Measurements from ENCODE around the gene EXOC6B.
"Not testable (repeated sequence)": the region's sequence is repeated elsewhere in the genome, so short reads cannot be mapped to it uniquely, and the experiment has no call there.

Gene EXOC6B

GRCh38 chr2:72612614-72613160 lies 213.1 kb downstream of the EXOC6B start:
- DNase-seq (ENCODE audit: low read depth in 2 of 2), result no peak

GRCh38 chr2:72607189-72607588 lies 218.6 kb downstream of the EXOC6B start:
- no peak for DNase-seq (ENCODE audit: low read depth in 2 of 2)

GRCh38 chr2:72605836-72606442 lies 219.9 kb downstream of the EXOC6B start:
- DNase-seq (ENCODE audit: low read depth in 2 of 2), result no peak

GRCh38 chr2:72604468-72604867 lies 221.4 kb downstream of the EXOC6B start:
- DNase-seq (ENCODE audit: low read depth in 2 of 2), result no peak

- DNase-seq (ENCODE audit: low read depth in 2 of 2), result no peak
Measured at GRCh38 chr2:72603481-72603880, 222.4 kb downstream of the EXOC6B start.

- DNase-seq (ENCODE audit: low read depth in 2 of 2), result no peak
Measured at GRCh38 chr2:72602711-72603110, 223.1 kb downstream of the EXOC6B start.

- no peak for DNase-seq (ENCODE audit: low read depth in 2 of 2)
Measured at GRCh38 chr2:72602095-72602494, 223.7 kb downstream of the EXOC6B start.

- DNase-seq (ENCODE audit: low read depth in 2 of 2), result not testable (repeated sequence)
Measured at GRCh38 chr2:72583836-72584235, 242.0 kb downstream of the EXOC6B start.

- DNase-seq (ENCODE audit: low read depth in 2 of 2), result no peak
Measured at GRCh38 chr2:72583376-72583775, 242.5 kb downstream of the EXOC6B start.

GRCh38 chr2:72581560-72582181 lies 244.2 kb downstream of the EXOC6B start:
- DNase-seq (ENCODE audit: low read depth in 2 of 2), result no peak

- no peak for DNase-seq (ENCODE audit: low read depth in 2 of 2)
Measured at GRCh38 chr2:72579591-72580180, 246.1 kb downstream of the EXOC6B start.

- DNase-seq (ENCODE audit: low read depth in 2 of 2), result no peak
Measured at GRCh38 chr2:72576861-72577260, 249.0 kb downstream of the EXOC6B start.

- no peak for DNase-seq (ENCODE audit: low read depth in 2 of 2)
Measured at GRCh38 chr2:72576459-72576858, 249.4 kb downstream of the EXOC6B start.

- no peak for DNase-seq (ENCODE audit: low read depth in 2 of 2)
Measured at GRCh38 chr2:72574886-72575285, 250.9 kb downstream of the EXOC6B start.

- no peak for DNase-seq (ENCODE audit: low read depth in 2 of 2)
Measured at GRCh38 chr2:72573232-72573631, 252.6 kb downstream of the EXOC6B start.

- DNase-seq (ENCODE audit: low read depth in 2 of 2), result no peak
Measured at GRCh38 chr2:72572501-72572900, 253.3 kb downstream of the EXOC6B start.

GRCh38 chr2:72570413-72570812 lies 255.4 kb downstream of the EXOC6B start:
- DNase-seq (ENCODE audit: low read depth in 2 of 2), result no peak

GRCh38 chr2:72562451-72563153 lies 263.2 kb downstream of the EXOC6B start:
- DNase-seq (ENCODE audit: low read depth in 2 of 2), result no peak

GRCh38 chr2:72561621-72562318 lies 264.1 kb downstream of the EXOC6B start:
- no peak for DNase-seq (ENCODE audit: low read depth in 2 of 2)

- DNase-seq (ENCODE audit: low read depth in 2 of 2), result no peak
Measured at GRCh38 chr2:72555943-72556342, 269.9 kb downstream of the EXOC6B start.

GRCh38 chr2:72555363-72555762 lies 270.5 kb downstream of the EXOC6B start:
- not testable (repeated sequence) for DNase-seq (ENCODE audit: low read depth in 2 of 2)

GRCh38 chr2:72554910-72555309 lies 270.9 kb downstream of the EXOC6B start:
- not testable (repeated sequence) for DNase-seq (ENCODE audit: low read depth in 2 of 2)

Measured in stimulated activated CD4-positive, alpha-beta T cell treated with anti-CD3 and anti-CD28 coated beads, Interleukin-12 subunit alpha, Interleukin-12 subunit beta, amount 100 ng/mL, for 24 hours (primary cell).